Hematopoietic multipotent progenitor cell treated with erythropoietin and hydrocortisone succinate and interleukin-3 and kit ligand, for 6 days (in vitro differentiated cells): ENCODE results near the gene DDX27.

Source experiments
- DNase-seq: peaks from one replicate; pipeline ENCODE4 v3.0.0-alpha.2; 2015

DDX27 gene

DNA sequence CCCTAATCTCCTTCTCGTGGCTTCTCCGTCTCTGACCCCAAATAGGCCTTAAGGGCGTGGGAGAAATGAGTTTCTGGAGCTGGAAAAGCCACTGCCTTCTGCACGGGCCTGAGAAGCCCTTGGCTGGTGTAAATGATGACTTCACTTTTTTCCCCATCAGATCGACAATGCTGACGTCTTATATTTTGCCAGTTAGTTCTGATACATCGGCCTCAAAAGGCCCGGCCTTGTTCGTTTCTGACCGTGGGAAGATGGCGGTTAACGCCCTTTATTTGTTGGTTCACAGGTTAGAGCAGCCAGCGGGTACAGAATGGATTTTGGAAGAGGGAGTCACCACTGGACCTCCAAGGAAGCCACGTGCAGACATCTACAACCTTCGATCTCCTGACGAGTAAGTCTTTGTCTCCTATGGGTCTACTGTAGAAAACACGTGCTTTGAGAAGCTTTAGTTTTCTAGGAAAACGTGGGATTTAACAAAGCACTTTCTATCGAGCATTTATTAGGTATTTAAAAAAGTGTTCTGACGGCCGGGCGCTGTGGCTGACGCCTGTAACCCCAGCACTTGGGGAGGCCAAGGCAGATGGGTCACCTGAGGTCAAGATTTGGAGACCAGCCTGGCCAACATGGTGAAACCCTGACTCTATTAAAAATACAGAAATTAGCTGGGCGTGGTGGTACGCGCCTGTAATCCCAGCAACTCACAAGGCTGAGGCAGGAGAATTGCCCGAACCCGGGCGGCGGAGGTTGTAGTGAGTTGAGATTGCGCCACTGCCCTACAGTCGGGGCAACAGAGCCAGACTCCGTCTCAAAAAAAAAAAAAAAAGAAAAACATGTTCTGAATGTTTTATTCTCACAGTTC, 59.8 kb downstream of the DDX27 start:
- DNase-seq, result no peak

DNA sequence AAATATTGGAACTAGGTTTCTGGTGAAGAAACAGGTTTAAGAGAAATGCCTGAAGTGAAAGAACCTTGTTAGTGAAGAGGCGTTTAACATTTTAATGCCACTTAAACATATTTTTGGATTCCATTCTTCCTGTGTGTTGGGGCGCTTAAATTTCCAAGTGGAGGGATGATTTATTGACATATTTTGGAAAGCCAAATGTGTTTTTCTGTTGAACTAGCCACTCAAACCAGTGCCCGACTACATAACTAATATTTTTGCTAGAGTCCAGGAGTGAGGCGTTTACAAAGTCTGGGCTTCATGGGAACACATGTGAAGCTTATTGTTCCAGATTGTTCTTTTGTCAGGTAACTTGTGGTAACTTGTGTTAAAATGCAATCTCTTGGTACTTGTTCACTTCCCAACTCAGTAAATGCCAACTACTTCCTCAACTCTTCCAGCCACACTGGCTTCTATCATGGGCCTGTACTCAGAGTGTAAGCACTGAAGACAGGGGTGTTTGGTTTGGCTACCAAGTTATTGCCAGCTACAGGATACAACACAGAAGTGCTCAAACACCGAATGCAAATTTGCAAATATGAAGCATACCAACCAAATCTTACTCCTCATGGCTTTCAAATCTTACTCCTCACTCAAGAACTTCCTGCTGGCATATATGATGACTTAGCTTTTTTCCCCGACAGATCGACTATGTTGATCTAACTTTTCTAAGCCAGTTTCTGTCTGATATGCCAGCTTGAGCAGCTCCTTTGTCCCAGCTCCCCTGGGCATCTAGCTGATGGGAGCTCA, 60.7 kb downstream of the DDX27 start:
- no peak for DNase-seq

DNA sequence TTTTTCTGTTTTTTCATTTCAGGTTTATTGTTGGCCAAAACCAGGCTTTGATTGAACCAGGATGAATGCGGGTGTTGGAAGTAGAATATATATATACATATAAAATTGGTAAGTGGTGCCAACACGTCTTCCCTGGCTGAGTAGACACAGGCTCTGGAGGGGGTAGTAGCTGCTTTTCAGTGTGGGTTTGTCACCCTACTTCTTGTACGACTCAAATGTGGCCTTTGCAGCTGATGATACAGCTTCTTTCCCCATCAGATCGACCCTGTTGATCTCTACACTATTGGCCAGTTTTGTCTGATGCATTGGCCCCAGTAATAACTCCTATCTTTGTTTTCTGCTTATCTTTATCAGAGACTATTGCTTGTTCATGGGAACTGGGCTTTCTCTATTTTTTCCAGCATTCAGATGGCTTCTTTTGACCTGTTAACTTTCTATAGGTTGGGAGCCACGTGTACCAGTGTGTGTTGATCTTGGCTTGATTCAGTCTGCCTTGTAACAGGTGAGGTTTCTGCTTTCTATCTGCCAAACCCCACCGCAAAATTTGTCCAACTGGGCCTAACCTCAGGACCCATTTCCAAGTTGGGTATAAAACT, 61.3 kb downstream of the DDX27 start:
- peak; percentile 41 for DNase-seq

DNA sequence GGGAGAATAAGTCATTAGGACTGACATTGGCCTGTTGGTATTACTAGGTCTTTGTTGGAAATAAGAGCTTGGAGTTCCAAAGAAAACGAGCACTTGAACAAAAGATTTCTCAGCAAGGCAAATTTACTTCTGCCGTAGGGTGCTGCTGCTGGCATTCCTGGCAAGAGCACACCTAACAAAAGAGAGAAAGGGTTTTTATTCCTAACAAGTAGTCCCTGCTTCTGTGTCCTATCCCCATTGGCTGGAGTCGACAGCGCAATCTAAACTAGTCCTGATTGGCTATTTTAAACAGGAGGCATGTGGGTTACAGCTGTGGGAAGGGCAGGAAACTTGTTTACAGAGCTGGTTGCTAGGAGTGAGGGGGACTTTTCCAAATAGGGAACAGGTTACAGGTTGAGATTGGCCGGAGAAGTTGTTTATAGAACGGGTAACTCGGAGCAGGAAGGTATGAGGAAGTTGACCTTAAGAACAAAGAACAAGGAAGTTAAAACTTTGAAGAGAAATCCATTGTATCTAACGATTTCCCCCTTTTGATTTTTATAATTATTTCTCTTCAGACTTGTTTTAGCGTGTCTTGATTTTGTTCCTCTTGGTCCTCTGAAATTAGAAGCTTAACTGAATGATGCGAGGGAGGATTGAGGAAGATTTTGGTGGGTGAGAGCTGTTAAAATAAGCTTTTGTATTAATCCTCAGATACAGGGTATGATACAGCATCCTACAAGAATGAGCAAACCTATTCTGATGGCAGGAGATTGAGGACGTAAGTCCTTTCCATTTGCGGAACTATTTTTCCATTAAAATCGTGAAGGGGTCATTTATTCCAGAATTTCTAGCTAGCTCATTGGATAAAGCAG, 62.1 kb downstream of the DDX27 start:
- DNase-seq, result peak; percentile 7

DNA sequence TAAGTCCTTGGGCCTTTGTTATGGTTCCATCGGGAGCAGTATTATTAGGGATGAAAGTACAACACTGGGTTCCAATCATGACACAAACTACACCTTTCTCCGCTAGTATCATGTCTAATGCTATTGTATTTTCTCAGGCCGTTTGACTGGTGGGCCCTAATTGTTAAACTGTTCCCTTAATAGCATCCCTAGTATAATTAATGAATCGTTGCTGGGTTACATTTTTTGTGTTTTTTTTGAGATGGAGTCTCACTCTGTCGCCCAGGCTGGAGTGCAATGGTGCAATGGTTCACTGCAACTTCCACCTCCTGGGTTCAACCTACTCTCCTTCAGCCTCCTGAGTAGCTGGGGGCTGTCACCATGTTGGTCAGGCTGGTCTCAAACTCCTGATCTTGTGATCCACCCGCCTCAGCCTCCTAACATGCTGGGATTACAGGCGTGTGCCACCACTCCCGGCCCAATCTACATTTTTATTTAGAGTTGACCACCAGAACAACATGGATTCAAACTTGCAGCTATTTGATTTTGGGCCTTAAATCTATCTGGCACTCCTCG, 62.8 kb downstream of the DDX27 start:
- no peak for DNase-seq

DNA sequence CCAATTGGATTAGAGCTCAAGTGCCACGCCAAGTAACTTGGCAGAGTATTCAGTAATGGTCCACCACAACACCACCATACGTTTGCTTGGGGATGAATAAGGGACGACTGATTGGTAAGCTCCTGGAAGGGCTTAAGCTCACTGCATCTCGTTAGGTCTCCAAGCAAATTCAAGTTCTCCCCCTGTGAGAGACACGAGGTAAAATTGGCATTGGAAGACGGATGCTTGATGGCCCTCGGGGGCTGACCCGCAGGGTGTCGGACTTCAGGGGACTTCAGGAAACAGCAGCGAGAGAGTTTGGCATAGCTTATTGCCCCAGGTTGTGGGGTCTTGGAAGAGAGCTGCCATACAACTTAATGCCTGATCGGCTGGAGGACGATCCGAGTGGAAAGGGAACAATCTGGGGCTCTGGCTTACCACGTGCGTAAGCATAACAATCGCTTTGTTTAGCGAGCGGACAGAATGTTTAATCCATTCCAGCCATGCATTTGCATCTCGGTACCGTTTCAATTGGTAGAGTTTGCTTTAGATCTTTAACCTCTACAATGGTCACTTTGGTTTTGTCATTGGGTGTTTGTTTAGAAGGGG, 63.5 kb downstream of the DDX27 start:
- DNase-seq, result no peak

DNA sequence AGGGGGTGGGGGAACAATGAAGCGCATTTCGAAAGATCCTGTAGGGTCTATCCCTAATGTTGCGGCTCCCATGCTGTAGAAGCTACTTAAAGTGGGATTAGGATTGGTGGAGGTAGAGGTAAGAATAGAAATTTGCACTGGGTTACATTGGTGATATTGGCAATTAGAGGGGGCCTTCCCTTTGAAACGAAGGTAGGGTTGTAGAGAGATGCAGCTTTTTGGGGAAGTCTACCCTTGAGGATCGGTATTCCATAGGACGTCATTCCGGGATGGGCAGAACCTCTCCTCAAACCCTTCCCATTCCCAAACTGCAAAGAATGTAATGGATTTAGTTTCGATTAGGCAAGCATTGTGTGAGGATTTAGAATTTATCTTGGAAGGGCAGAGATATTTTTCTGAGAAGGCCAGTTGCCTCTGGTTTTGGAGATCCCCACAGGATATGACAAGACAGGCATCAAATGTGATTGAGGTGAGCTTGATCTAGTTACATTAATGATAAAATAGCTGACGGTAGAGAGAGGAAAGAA, 64.0 kb downstream of the DDX27 start:
- DNase-seq, result no peak

DNA sequence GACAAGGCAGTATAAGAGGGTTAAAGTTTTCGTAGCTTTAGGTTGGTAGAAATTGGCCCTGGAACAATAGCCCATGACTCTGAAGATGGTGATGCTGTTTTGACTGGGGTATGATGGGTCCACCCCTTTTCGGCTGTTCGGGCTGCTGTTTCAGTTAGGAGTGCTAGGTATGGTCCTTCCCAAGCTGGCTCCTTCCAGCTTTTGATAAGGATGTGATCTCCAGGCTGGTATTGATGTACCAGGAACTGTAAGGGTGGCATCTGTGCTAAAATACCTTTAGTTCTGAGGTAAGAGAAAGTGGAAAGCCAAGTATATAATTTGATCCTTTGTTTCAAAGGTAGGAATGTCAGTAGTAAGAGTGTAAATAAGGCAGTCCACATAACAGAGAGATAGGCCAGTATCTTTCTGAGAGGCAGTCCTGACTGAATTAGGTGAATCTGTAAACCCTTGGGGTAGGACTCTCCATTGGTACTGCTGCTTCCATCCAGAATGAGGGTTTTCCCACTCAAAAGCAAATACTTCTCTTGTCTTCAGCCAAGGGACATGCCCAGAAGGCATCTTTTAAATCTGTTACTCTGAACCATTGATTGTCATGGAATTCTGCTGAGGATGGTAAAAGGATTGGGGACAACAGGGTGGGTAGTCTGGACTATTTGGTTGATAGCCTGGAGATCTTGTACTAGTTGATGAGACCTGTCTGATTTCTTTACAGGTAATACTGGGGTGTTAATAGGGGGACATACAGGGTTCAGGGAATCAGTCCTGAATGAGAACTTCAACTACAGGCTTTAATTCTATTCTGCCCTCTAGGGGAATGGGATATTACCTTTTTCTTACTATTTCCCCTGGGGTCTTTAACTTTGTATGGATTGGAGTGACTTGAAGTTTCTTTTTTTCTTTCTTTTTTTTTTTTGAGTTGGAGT, 64.7 kb downstream of the DDX27 start:
- peak; percentile 33 for DNase-seq

DNA sequence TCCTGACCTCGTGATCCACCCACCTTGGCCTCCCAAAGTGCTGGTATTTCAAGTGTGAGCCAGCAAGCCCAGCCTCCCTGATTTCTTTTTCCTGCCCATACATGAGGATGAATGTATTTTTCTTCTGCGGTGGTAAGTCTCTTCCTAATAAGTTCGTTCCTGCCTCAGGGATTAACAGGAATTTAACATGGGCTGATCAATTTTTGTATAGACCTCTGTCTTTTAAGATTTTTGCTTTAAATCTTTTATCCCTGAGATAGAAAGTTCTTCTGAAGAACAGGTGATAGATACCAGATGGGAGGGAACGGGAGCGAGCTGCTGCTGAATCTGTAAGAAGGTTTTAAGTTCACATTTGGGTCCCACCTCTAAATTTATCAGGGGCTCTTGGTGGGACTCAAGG, 65.6 kb downstream of the DDX27 start:
- DNase-seq, result no peak

DNA sequence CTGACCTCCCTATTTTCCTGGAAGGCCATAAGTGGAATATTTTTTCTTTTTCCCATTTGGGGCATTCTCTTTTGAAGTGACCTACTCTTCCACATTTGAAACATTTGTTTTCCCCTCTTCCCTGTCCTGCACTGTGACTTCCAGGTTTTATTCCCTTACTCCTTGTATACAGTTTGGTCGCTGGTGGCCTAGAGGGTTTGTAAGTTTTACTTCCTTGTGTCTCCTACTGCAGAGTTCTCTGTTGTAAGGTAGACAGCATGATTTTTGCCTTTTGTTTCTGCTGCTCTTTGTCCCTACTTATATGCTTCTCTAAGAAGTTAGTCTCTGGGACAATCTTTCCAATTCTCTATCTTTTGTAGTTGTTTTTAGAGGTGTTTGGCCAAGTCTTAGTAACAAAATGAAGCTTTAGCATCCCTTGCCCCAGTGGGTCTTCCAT, 66.0 kb downstream of the DDX27 start:
- DNase-seq, result no peak

DNA sequence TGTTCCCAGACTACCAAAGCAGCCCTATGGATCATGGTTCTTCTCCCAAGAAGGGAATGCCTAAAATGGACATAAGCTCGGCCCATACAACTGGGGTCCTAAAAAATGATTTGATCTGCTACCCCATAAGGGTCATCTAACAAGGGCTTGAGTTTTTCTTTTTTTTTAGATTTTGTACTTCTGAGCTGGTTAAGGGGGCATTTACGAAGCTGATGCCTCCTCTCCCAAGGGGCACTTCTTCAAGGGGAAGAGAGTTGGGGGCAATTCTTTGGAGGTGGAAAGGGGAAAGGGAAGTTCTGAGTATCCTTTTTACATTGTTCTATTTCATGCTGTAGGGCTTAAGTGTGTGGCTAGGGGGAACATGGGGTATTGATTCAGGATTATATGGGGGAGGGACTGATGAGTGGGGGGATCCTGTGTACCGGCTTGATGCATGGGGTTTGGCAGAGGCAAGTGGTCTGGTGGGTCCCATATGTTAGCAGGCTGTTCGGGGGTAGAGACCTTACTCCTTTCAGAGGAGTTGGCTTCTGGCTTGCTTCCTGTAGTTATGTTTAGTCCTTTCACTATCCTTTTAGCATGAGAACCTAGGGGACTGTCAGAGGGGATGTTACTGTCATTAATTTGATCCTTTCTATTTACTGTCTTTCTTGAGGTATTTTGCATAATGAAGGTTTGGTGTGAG, 66.7 kb downstream of the DDX27 start:
- DNase-seq, result no peak

DNA sequence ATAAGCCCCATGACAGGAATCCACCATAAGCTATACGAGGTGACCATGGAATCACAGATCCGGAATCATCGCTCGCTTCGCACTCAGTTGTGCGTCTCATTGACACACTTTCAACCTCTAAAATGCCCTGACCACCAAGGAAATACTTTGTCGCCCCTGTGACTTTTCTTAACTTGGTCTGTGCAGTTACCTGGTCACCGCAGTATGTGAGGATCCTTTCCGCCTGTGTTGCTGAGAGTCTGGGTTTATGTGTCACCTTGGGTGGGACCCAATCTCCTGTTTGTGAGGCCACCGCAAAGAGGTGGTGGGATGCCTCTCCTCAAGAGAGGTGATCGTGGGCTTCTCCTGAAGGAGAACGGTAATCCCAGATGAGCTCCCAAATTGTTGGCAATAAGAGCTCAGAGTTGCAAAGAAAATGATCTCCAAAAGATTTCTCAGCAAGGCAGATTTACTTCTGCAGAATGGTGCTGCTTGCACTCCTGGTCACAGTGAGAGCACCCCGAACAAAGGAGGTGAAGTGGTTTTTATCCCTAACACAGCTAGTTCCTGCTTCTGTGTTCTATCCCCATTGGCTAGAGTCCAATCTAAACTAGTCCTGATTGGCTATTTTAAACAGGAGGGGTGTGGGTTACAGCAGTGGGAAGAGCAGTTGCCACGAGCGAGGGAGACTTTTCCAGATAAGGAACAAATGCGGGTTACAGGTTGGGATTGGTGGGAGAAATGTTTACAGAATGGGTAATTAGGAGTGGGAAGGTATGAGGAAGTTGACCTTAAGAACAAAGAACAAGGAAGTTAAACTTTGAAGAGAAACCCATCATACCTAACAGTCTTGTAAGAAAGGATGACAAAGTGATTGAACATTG, 67.7 kb downstream of the DDX27 start:
- DNase-seq, result peak; percentile 71

DNA sequence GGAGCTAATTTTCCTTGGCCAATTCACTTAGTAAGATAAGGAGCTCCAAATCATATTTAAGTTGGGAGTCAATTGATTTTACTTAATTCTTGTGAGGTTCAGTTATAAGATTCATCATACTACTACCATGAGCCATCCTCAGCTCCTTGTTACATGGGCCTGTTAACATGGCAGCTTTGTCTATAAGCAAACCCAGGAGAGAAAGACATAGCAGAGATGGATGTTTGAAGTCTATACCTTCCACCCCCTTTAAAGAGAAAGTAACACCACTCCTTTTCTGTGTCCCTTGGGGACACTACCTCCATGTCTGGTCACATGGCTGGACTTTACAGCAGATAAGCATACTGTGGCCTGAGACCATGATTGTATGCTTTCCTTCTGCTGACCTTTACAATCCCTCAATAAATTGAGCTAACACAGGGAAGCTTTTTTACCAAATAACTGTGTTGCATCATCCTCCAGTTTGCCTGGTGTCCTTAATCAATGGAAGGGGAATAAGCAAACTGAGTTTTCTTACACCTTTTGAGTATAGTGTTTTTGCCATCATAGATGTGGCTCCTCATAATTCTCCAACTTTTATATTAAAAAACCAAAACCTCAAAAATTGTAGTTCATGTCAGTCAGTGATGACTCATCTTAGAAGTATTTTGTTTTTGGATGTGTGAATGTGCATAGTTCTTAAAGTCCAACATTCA, 68.5 kb downstream of the DDX27 start:
- DNase-seq, result peak; percentile 26

DNA sequence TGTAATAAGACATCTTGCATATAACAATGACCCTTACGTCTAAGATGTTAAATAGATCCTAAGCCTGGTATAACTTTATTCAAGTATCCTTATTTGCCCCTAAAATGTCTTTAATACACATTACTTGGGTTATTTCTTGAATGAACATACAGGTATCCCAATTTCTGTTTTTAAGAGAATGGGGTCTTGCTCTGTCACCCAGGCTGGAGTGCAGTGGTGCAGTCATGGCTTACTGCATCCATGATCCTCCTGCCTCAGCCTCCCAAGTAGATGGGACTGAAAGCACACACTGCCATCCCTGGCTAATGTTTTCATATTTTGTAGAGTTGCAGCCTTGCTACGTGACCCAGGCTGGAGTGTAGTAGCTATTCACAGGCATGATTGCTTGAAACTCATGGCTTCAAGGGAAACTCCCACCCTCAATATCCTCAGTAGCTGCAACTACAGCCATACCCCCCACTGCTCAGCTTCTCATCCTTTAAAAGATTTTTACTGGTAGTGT, 69.1 kb downstream of the DDX27 start:
- DNase-seq, result no peak

DNA sequence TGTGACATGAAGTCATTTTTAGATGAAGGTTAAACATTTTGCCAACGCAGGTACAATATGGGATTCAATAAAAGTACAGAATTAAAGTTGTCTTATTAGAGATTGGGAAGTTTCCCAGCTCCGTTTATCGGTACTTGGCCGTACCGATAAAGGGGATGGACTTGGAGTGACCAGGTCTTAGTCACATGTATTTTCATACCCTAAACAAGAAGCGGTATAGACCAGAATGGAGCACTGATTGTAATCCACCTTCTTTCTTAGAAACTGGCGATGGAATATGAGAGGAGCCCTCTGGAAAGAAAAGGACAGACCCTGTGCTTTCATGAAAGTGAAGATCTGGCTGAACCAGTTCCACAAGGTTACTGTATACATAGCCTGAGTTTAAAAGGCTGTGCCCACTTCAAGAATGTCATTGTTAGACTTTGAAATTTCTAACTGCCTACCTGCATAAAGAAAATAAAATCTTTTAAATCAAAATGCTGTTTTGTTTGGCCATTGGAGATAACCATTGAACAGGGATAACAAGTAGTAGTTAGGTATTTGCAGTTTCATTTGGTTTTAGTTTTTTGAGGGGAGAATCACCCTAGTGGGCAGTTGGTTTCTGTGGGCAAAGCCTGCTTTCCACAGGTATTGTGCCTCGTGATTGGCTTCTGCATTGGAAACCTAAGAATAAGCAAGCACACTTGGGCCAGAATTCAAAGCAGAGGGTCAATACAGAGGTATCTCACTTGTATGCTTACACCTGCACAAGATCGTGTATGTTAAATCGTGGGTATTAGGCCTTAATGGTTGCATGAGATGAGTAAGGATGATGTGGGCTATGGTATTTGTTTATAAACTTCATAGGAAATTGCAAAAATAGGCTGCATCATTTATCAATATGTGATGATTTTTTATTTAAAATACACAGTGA, 69.8 kb downstream of the DDX27 start:
- no peak for DNase-seq

DNA sequence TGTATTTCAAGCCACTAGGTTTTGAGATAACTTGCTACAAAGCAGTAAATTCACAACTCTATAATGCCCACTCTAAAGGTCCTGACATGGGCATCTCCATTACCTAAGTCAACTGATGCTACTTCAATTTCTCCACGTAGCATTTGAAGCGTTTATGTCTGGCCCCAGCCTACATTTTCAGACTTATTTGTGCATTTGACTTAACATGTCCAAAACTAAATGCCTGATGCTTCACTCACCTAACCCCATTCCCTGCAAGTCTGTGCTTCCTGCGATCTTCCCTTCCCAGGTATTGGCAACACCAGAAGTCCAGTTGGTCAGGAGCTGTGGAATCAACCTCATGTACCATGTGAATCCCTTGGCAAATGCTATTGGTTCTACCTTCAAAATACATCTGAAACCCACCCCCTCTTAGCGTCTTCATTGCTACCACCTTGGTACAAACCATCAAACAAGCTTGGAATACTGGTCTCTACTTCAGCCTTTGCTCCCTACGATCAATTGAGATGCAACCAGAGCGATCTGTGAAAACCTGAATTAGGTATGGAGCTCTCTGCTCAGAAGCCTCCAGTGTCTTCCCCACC, 71.5 kb downstream of the DDX27 start:
- no peak for DNase-seq

DNA sequence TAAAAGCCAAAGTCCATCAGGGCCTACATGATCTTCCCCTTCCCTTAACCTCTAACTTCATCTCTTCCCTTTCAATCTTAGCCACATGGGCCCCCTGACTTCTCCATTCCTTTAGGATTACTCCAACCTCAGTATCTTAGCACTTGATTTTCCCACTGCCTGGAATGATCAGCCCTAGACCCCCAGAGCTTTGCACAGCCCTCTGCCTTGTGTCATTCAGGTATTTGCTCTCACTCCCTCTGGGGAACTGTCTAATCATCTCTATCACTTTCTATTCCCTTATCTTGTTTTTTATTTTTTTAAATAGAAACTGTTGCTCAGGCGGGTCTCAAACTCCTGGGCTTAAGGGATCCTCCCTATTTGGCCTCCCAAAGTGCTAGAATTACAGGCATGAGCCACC, 72.0 kb downstream of the DDX27 start:
- DNase-seq, result no peak
